ENCODE measurements around the gene LLGL1.

GRCh38 chr17:18254888-18255649 lies 29.6 kb downstream of the LLGL1 start:
- TF ChIP-seq CTCF (IDR thresholded peaks at IDR 0.05), result no peak
- no peak for TF ChIP-seq EP300 (IDR thresholded peaks at IDR 0.05)
